NCI-H1048 (cell line): ENCODE measurements around the gene CCDC169.

Experiments used
- DNase-seq: peaks from one replicate; lab custom pipeline; 2025; lab: John Stamatoyannopoulos, UW

Gene CCDC169

DNA sequence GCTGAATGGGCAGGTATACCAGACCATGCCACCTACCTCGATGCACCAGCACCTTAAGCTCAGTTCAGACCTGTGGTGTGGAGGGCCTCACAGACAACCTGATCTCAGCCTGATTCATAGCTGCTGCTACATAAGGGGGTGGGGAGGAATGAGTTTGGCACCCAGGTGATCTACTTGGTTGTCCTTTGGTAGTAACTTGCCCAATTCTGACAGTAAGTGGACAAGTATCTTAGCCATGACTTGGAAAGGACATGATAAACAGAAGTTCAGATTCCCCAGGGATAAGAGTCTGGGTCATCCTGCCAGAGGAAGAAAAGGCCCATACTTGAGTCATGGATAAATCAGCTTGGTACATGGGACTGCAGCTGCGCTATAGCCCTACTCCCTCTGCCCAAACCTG is 54.9 kb downstream of the CCDC169 start:
- DNase-seq: no peak

DNA sequence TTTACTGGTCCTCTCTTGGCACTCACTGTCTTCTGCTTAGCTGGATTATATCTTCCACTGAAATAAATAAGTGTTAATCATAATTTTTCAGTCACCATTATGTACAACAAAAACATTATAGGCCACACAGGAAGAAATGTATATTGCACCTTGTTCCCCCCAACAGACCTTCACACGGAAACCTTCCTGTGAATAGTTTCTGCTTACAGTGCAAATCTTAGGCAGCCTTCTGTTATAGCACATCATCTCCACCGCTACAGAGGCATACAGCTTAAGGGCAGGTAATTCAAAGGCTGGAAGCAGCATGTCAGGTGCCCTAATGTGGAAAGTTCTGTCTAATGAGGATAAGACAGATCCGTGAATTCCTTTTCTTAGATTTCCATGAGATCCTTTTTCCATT is 66.4 kb downstream of the CCDC169 start:
- DNase-seq: no peak

DNA sequence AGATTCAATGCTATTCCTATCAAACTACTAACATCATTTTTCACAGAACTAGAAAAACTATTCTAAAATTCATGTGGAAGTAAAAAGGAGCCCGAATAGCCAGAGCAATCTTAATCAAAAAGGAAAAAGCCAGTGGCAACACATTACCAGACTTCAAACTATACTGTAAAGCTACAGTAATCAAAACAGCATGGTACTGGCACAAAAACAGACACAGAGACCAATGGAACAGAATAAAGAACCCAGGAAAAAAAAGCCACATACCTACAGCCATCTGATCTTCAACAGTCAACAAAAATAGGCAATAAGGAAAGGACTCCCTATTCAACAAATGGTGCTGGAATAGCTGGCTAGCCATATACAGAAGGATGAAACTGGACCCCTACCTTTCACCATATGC is 72.9 kb downstream of the CCDC169 start:
- DNase-seq: no peak

DNA sequence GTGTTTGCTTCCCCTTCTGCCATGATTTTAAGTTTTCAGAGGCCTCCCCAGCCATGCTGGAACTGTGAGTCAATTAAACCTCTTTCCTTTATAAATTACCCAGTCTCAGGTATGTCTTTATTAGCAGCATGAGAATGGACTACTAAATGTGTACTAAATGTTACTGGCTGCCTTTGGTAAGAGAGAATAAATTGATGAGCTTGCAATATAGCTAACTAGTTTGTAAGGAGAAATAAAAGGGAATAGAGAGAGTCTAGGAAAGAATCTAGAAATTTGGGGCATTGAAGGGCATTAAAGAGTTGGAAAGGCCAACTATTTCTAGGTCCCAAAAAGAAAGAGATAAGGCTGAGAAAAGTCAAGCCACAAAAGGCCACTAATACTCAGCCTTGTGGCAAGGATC is 77.7 kb downstream of the CCDC169 start:
- DNase-seq: no peak

DNA sequence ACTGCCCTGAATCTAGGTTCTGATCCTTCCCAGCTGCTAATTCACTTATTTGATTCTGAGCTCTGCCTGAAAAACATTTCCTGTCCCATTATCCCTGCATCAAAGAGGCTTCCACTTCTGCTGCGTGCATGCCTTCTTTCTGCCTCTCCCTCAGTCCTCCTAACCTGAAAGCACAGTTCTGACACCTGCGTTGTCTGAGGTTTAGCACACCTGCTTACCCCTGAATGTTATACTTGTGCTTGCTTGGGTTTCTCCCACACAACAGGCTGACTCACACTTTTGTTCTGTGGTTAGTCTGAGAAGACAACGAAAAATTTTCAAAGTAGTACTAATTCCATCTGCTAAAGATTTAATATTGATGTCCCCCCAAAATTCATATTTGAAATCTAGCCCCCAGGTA is 80.2 kb downstream of the CCDC169 start:
- no peak for DNase-seq

DNA sequence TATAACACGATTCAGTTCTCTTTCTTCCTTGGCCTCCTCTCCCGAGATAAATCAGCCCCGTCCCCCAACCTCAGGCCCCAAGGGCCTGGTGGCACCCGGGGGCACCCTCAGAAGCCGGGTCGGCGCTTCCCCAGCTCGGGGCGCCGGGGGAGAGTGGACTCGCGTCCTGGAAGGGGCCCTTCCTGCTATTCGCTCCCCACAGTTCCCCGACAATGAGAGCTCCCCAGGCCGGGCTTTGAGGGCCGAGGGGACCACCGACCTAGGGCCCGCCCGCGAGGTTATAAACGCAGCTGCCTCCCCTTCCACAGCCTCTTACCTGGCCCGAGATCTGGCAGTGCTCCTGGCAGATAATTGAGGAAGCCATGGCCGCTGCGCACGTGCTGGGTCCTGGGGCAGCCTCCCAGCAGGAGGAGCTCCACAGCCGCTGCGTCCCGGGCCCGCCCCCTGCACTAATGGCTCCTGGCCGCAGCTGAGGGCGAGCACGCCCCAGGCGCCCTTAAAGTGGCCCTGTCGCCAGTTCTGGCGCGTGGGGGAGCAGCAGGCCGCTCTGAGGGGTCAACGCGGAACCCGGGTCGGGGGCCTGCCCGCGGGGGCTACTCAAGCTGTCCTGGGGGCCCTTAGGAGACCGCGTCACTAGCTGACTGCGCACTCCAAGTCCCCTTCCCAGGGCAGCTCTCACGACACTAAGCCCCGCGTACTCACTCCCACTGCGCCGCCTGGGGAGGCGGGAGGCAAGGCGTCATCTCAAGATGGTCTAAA is 83.3 kb downstream of the CCDC169 start, which contains the start of gene SOHLH2:
TSS of gene SOHLH2 (minus strand) at position 394 of the 759 bp plus-strand sequence. CDS start at position 364, 30 bp downstream.
- DNase-seq: no peak

DNA sequence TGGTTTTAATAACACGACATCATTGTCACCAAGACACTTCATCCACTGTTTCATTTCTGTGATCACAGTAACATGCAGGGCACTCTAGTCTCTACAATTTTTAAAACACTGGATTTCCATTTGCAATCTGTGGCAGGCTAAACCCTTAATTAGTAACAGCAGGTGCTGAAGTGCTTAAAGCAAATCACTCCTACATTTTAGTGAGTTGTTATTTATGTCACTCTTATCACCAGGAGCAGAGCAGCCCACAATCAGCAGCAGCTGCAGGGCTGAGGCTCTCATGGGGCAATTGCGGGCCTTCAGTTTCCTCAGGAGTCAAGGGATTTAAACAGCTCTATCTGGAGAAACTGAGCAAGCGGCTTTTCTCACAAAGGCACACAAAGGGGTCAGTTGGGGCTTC is 84.8 kb downstream of the CCDC169 start:
- no peak for DNase-seq

DNA sequence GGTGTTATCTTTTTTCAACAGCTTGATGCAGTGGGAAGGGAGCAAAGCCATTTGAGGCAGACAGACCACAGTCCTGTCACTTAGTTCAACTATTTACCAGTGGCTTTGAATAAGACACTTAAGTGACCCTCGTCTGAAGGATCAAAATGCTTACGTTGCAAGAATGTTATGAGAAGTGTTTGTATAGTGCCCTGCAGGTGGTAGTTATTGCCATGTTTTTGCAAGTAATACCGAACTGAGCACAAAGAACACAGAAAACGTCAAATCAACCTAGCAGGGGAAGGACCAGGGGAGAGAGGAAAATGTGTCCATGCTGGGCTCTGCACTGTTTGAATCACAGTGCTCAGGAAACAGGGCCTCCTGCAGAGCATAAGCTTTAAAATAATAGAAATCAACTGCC is 86.0 kb downstream of the CCDC169 start:
- no peak for DNase-seq

DNA sequence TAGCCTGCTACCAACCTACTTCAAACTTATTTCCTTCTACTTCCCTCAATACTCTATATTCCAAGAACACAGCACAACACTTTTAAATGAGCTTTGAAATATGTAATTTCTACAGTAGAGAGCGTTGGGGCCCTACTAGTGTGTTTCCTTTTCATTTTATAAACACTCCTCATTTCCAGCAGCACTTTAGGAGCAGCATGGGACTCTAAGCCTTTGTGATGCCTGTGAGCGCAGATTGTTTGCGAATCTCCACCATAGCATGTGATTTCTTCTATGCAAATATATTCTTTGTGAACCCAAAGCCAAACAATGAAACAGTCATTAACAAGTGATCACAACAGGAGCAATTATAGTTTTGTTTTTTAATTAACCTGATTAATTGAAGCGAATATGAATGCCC is 86.9 kb downstream of the CCDC169 start:
- no peak for DNase-seq

DNA sequence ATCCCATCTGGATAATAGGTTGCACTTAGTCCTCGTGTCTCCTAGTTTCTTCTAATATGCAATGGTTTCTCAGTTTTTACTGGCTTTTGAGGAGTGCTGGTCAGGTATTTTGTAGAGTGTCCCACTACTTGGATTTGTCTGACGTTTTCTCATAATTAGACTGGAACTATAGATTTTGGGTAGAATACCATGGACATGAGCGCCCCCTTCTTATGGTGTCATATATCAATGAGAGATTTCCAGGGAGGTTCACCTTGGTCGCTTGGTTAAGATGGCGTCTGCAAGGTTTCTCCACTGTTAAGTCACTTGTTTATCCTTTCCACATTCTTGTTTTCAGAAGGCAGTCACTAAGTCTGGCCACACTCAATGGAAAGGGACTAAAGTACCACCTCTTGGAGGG is 89.9 kb downstream of the CCDC169 start:
- DNase-seq: no peak

DNA sequence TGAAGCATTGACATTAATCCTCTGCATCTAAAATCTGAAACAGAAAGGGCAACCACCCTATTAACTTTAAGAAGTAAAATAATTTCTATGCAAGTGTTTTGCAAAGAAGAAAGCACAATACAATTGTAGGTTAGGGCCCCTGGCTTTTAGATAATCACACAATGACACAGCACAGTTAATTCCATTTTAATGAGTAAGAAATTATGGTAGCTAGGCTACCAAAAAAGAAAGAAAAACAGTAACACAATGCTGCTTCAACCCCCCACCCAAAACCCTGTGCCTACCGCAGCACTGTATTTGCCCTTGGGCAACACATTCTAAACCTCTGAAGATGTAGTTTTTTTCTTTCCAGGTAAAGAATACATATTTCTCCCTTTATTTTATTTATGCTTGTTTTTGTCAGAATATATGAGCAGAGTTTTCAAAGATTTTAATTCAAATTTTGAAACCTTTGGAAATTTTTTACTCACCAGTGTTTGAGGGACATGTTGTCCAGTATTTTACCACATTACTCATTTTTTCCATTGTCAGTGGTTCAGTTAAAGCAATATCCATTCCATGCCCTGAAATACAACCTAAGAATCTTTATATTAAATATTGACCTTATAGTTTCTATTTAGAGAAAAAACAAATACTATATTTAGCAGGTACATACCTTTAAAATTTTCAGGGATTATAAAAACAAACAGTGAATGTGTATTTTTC is 104.3 kb downstream of the CCDC169 start:
- DNase-seq: peak; percentile 8

DNA sequence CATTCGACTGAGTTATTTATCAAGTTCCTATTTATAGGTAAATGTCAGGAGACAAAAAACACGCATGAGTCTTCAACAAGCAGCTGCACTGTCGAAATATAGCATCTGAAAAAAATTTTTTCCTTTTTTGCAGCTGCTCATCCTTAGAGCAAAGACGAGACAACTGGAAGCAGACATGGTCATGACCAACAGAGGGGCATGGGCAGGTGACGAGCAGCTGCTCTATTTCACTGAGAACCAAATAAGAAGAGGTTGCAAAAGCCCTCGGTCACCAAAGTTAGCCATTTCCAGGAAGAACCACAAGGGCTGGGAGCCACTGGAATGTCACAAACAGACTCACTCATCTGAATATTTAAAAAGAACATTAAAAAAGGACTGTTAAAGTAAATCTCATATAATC is 105.4 kb downstream of the CCDC169 start:
- no peak for DNase-seq

DNA sequence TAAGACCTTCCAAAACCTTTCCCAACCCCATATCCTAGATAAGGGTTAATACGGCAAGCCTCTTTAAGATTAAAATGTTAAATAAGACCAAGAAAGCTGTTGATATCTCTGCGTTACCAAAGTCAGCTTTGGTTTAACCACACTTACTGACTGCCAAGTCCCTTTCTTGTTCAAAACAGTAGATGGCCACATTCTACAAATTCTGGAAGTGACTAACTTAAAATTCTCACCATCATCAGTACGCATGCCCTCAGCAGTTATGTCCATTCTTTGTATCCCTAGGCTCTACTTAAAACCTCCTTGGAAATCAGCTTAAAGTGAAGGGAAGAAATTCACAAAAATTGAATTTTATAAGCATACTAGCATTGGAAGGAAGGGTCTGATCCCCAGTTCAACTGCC is 106.8 kb downstream of the CCDC169 start:
- no peak for DNase-seq

DNA sequence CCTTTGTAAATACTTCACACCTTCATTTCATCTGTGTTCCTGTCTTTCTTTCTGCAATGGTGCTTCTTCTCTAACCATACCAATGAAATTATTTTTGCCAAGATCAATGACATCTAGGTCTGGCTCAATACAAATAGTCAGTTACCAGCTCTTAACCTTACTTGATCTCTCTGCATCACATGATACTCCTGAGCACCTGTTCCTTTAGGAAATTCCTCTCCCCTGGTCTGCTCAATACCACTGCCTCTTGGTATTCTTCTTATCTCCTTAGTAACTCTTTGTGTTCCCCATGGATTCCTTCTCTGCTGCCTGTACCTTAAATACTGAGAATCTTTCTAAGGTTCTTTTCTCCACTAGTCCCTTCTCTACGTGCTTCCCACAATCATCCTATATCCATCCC is 109.2 kb downstream of the CCDC169 start:
- DNase-seq: no peak

DNA sequence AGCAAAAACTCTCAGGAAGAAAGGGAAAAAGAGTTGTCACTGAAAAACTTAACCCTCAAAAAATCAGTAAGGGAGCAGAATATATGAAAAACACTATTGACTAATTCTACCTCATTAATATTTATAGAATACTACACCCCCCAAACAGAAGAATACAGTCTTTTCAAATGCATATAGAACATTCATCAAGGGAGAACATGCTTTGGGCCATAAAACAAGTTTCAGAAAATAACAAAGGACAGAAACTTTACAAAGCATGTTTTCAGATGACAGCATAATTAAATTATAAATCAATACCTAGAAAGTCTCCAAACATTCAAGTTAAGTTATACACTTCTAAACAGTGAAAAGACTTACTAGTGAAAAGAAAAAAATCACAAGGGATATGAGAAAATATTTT is 113.7 kb downstream of the CCDC169 start:
- DNase-seq: no peak
